ENCODE measurements around the gene KCTD7.
"Not testable (repeated sequence)": the region's sequence is repeated elsewhere in the genome, so short reads cannot be mapped to it uniquely, and the experiment has no call there.

- TF ChIP-seq CTCF, POLR2A, POLR2AphosphoS5 (IDR thresholded peaks at IDR 0.05): not testable (repeated sequence)
Measured at GRCh38 chr7:66591058-66591798, 37.5 kb upstream of the KCTD7 start.

Measured in transverse colon (tissue), 4 donors.